A204.1 (cell line): ENCODE data around the gene EHMT1.

Source experiments
- FAIRE-seq: peaks from 2 replicates; lab custom pipeline; 2012; peaks lifted over from hg19 to GRCh38; lab: Jason Lieb, UNC

Gene EHMT1

DNA sequence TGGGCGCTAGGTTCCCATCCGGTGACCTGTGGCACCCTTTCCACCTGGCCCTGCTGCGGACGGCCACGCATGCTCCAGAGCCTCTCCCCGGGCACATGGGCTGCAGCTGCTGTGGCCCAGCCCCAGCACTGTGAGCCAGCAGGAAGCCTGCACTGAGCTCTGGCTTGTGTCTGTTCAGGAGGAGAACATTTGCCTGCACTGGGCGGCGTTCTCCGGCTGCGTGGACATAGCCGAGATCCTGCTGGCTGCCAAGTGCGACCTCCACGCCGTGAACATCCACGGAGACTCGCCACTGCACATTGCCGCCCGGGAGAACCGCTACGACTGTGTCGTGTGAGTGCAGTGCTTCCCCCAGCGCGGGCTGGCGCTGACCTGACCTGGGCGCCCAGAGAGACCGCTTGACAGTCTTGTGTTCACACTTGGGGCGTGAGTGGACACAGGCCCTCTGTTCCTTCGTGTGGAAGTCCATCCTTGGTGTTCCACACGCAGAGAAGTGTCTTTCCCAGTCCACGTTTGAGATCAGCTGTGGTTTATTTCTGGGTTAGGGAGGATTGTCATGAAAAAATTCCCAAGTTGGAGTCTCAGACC is 192.6 kb downstream of the EHMT1 start:
- FAIRE-seq = no peak

GRCh38 chr9:137812356-137813023 is 193.7 kb downstream of the EHMT1 start:
- FAIRE-seq = no peak

DNA sequence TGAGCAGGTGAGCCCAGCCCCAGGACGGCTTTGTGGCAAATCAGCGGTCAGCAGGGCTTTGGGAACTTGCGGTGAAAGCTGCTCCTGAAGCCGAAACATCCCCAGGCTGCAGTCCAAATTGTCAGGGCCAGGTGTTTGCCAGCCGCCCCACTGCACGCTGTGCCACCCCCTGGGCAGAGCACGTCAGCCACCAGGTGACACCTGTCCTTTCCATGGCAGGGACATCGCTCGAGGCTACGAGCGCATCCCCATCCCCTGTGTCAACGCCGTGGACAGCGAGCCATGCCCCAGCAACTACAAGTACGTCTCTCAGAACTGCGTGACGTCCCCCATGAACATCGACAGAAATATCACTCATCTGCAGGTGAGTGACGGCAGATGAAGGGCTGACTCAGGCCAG is 194.4 kb downstream of the EHMT1 start:
- FAIRE-seq = no peak

GRCh38 chr9:137813651-137814415 is 195.0 kb downstream of the EHMT1 start:
- no peak for FAIRE-seq

DNA sequence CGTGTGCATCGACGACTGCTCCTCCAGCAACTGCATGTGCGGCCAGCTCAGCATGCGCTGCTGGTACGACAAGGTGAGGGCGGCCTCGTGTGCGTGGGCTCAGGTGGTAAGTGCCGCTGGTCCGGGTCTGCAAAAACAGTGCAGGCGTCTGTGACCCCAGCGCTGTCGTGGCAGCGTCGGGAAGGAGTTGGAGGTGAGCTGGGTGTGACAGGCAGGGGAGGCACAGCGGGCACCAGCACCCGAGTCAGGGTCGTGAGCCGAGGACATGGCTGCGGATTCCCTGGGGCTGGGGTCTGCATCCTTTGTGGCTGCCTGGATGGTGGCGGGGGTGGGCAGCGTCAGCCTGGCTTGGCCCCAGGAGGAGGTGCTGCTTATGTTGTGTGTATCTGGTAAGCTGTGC is 195.6 kb downstream of the EHMT1 start:
- no peak for FAIRE-seq

- FAIRE-seq = no peak
Observed at GRCh38 chr9:137814841-137815240, 196.0 kb downstream of the EHMT1 start.

GRCh38 chr9:137815256-137816255 is 196.8 kb downstream of the EHMT1 start:
- no peak for FAIRE-seq

- no peak for FAIRE-seq
Observed at GRCh38 chr9:137816531-137817235, 197.9 kb downstream of the EHMT1 start.

DNA sequence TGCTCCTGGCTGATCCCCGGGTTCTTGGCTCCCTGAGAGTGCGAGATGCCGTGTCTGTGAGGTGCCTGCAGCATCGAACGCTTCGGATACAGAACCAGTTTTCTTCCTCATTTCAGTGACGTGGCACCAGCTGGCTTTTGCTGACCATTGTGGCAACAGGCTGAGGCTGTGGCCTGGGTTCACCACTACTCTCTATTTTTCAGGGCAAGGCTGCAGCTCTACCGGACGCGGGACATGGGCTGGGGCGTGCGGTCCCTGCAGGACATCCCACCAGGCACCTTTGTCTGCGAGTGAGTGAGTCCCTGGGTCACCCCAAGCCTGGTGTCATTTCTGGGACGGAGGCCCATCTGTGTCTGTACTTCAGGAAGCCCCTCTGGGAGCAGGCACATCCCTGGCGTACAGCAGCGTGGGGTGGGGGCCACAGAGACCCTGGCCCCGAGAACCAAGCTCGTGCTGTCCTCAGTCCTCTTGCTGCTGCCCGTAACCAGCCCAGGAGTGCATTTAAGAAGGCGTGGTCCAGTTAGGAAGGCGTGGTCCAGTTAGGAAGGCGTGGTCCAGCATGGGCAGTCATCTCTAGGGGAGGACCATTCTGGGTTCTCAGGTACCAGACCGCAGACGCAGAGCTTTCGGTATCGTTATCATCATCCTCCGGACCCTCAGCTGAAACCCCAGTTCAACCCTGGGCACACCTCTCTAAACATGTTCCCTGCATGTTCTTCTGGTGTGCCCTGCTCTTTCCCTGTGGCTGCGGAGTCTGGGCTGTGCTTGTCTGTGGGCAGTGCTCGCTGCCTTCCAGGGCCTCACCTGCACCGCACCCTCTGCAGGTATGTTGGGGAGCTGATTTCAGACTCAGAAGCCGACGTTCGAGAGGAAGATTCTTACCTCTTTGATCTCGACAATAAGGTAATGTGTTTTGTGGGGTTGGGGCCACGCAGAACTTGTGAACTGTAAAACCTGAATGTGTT is 198.7 kb downstream of the EHMT1 start:
- no peak for FAIRE-seq

- FAIRE-seq = no peak
Observed at GRCh38 chr9:137818286-137818685, 199.5 kb downstream of the EHMT1 start.

GRCh38 chr9:137820161-137820855 is 201.5 kb downstream of the EHMT1 start:
- no peak for FAIRE-seq

GRCh38 chr9:137823986-137824771 is 205.4 kb downstream of the EHMT1 start:
- no peak for FAIRE-seq

GRCh38 chr9:137825324-137825989 is 206.7 kb downstream of the EHMT1 start:
- FAIRE-seq = no peak

GRCh38 chr9:137827908-137828526 is 209.2 kb downstream of the EHMT1 start:
- FAIRE-seq = no peak

GRCh38 chr9:137828527-137829259 is 209.9 kb downstream of the EHMT1 start:
- no peak for FAIRE-seq

GRCh38 chr9:137829260-137829996 is 210.6 kb downstream of the EHMT1 start:
- no peak for FAIRE-seq
